Cardiac muscle cell (in vitro differentiated cells and primary cell): ENCODE measurements around the gene GCDH. TPM values are rescaled to one million over a fixed set of nuclear protein-coding genes. Genes with fewer than 3 reads are reported as not detected.

ENCODE experiments used
- DNase-seq, 2 donors: peaks; one replicate each; pipeline versions ENCODE4 v3.0.0 to v3.0.0-alpha.2; 2010 to 2017; ENCODE audit warnings: low read depth in 1 of 2, low spot score in 1 of 2
- H3K27ac ChIP-seq: fragments of 200-600 bp; sonication (generic); 2 replicates; pipeline ENCODE4 v1.5.1; 2016
- H3K27me3 ChIP-seq: fragments of 200-600 bp; sonication (generic); 2 replicates; pipeline ENCODE4 v1.6.0; 2016; ENCODE audit warnings: control low read depth
- H3K36me3 ChIP-seq: fragments of 200-600 bp; sonication (generic); 2 replicates; pipeline ENCODE4 v1.5.1; 2016; ENCODE audit warnings: control low read depth
- H3K4me1 ChIP-seq: fragments of 200-600 bp; sonication (generic); 2 replicates; pipeline ENCODE4 v1.8.1; 2017; ENCODE audit warnings: low read depth, mild to moderate bottlenecking, mixed run types
- H3K4me3 ChIP-seq: fragments of 200-600 bp; sonication (generic); 2 replicates; pipeline ENCODE4 v1.5.1; 2016; ENCODE audit warnings: mild to moderate bottlenecking
- H3K9me3 ChIP-seq: fragments of 200-600 bp; sonication (generic); 2 replicates; pipeline ENCODE4 v1.5.1; 2017; ENCODE audit warnings: low read depth, mild to moderate bottlenecking, control low read depth
- polyA plus RNA-seq: library from polyadenylated mRNA; unstranded; fragments of >200 nt; fragmentation: Nextera tagmentation; extraction: Ambion mirVana; gene quantifications from 2 replicates; pipeline ENCODE4 v1.2.1, GENCODE V29; 2016
- total RNA-seq: library from RNA; depleted of rRNA; stranded (reverse); fragments of >200 nt; gene quantifications from 2 replicates; pipeline ENCODE4 v1.2.3, GENCODE V29; 2016
- TF ChIP-seq, protein P1 (sequence below): IDR thresholded peaks from 2 replicates; pipeline ENCODE4 v1.5.1; 2012; ENCODE audit warnings: low read depth, mild to moderate bottlenecking, low read length

GCDH gene
- total and polyA plus RNA-seq, 2 experiments from 2014 or later = 28.5 to 54.9 TPM

DNA sequence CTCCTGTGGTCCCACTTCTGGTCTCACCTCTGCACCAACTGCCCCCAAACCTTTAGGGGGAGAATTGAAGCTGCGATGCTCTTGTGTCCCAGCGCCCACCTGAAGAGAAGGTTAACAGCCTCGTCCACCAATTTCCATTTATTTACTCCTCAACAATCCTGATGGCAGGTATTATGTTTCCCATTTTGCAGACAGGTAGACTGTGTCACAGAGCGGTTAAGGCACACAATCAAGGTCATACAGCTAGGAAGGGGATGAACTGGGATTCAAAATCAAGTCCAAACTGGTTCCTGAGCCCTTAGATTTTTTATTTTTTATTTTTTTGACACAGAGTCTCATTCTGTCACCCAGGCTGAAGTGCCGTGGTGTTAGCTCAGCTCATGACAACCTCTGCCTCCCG lies 15.9 kb upstream of the GCDH start:
- no peak for DNase-seq
- Histone ChIP-seq H3K9me3 (no peaks in the 10 kb centered on the region), H3K36me3 (no peaks in the 10 kb centered on the region), H3K4me3 (no peak overlapping the region), H3K4me1 (no peaks in the 10 kb centered on the region), H3K27ac (no peak overlapping the region), H3K27me3 (no peaks in the 10 kb centered on the region)
- TF ChIP-seq, protein P1, sequence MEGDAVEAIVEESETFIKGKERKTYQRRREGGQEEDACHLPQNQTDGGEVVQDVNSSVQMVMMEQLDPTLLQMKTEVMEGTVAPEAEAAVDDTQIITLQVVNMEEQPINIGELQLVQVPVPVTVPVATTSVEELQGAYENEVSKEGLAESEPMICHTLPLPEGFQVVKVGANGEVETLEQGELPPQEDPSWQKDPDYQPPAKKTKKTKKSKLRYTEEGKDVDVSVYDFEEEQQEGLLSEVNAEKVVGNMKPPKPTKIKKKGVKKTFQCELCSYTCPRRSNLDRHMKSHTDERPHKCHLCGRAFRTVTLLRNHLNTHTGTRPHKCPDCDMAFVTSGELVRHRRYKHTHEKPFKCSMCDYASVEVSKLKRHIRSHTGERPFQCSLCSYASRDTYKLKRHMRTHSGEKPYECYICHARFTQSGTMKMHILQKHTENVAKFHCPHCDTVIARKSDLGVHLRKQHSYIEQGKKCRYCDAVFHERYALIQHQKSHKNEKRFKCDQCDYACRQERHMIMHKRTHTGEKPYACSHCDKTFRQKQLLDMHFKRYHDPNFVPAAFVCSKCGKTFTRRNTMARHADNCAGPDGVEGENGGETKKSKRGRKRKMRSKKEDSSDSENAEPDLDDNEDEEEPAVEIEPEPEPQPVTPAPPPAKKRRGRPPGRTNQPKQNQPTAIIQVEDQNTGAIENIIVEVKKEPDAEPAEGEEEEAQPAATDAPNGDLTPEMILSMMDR = no peak

- Histone ChIP-seq H3K9me3 (no peaks in the 10 kb centered on the region), H3K27ac (peak overlapping the region; percentile 81), H3K27me3 (no peaks in the 10 kb centered on the region), H3K4me3 (peak overlapping the region; percentile 47), H3K36me3 (no peaks in the 10 kb centered on the region), H3K4me1 (no peaks in the 10 kb centered on the region)
- DNase-seq = peak; percentile 41 to 61
- TF ChIP-seq, protein P1 = no peak
Observed at GRCh38 chr19:12880551-12881171, 10.3 kb upstream of the GCDH start.

DNA sequence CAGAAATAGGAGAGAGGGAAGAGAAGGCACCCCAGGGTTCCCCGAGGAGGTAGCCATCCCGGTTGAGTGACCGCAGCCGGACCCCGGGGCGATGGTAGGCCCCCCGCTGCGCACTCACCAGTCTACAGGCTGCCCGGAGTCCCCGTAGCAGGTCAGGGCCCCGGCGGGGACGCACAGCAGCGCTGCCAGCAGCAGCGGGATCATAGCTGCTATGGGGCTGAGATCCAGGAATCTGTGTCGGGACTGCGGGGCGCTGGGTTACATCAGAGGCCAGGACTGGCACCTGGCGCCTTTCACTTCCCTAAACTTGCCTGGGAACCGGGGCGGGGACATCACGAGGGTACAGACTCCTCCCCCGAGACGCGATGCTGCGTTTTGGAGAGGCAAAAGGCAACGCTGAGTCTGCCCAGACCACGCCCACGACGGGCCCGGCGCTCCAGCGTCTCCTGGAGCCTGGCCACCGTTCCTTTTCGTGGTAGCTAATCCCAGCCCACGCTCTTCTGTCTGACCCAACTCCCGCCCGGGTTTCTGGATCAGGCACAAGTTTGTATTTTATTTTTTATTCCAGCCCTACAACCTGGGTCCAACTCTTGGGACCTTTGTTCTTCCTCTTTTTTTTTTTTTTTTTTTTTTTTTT lies 9.7 kb upstream of the GCDH start, which contains the start of gene DNASE2:
Gene DNASE2, minus strand, starts transcription at position 278 of the 637 bp plus-strand sequence. Its CDS starts 74 bp downstream, at position 204.
- Histone ChIP-seq H3K9me3 (no peaks in the 10 kb centered on the region), H3K27ac (peak within 1 kb of the TSS; percentile 81), H3K36me3 (no peaks in the 10 kb centered on the region), H3K4me1 (no peaks in the 10 kb centered on the region), H3K27me3 (no peaks in the 10 kb centered on the region), H3K4me3 (peak within 1 kb of the TSS; percentile 47)
- DNase-seq = peak; percentile 94 to 96
- TF ChIP-seq, protein P1 = no peak

DNA sequence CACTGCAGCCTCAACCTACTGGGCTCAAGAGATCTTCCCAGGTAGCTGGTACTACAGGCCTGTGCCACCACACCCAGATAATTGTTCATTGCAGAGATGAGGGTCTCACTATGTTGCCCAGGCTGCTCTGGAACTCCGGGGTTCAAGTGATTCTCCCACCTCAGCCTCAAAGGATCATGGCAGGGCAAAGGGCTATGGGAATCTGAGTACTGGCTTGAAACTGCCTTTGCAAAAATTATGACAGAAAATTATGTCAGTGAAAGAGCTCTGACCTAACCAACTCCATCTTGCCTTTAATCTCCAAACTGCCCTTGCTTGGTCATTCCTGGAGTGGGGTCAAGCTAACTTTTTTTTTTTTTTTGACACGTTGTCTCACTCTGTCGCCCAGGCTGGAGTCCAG lies 8.4 kb upstream of the GCDH start:
- no peaks in the 10 kb centered on the region for H3K36me3 ChIP-seq
- TF ChIP-seq, protein P1 = no peak
- H3K27ac ChIP-seq = no peak overlapping the region
- H3K27me3 ChIP-seq = no peaks in the 10 kb centered on the region
- H3K4me3 ChIP-seq = no peak overlapping the region
- H3K9me3 ChIP-seq = no peaks in the 10 kb centered on the region
- DNase-seq = no peak
- H3K4me1 ChIP-seq = no peaks in the 10 kb centered on the region

- Histone ChIP-seq H3K27me3 (no peaks in the 10 kb centered on the region), H3K4me1 (no peaks in the 10 kb centered on the region), H3K36me3 (no peaks in the 10 kb centered on the region), H3K4me3 (no peak overlapping the region), H3K27ac (no peak overlapping the region), H3K9me3 (no peaks in the 10 kb centered on the region)
- TF ChIP-seq, protein P1 = no peak
- DNase-seq = no peak
Observed at GRCh38 chr19:12884202-12884601, 6.8 kb upstream of the GCDH start.
